ENCODE data around the gene SART1.
A peak's percentile ranks its signal among the peaks of the same experiment; 100 is the strongest.
"Not testable (repeated sequence)": the region's sequence is repeated elsewhere in the genome, so short reads cannot be mapped to it uniquely, and the experiment has no call there.

The SART1 gene

DNA sequence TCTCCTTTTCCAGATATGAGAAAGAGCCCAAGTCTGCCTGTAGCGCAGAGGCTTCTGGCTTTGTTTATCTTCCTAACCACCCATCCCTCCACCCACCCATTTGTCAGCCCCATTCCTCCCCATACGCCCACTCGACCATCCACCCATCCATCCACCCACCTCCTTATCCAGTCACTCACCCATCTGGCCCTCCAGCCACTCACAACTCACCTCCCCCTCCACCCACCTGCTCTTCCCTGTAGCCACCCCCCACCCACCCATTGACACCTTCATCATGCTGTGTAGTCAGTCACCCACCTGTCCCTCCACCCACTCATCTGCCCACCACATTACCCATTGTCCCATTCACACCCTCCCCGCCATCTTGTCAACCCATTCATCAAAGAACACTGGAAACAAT is 55.8 kb downstream of the SART1 start:
- DNase-seq (ENCODE audit: low read depth in 2 of 2): peak in 1 of 2 donors; percentile 44

DNA sequence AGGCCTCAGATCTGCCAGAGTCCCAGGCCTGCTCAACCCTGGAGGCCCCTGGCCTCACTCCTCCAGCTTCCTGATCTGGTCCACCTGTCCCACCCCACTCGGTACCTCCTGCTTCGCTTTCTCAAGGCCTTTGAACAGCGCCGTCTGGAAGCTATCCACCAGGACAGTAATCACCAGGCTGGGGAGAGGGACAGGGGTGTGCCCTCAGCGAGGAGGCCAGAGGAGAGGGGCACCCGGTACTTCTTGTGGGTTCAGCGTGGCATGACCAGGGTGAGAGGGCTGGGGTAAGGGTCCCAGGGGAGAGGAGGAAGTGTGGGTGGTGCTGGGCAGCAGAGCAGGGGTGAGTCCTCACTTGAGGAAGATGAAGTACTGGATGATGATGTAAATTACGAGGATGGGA is 58.7 kb downstream of the SART1 start:
- no peak for DNase-seq (ENCODE audit: low read depth in 2 of 2)

DNA sequence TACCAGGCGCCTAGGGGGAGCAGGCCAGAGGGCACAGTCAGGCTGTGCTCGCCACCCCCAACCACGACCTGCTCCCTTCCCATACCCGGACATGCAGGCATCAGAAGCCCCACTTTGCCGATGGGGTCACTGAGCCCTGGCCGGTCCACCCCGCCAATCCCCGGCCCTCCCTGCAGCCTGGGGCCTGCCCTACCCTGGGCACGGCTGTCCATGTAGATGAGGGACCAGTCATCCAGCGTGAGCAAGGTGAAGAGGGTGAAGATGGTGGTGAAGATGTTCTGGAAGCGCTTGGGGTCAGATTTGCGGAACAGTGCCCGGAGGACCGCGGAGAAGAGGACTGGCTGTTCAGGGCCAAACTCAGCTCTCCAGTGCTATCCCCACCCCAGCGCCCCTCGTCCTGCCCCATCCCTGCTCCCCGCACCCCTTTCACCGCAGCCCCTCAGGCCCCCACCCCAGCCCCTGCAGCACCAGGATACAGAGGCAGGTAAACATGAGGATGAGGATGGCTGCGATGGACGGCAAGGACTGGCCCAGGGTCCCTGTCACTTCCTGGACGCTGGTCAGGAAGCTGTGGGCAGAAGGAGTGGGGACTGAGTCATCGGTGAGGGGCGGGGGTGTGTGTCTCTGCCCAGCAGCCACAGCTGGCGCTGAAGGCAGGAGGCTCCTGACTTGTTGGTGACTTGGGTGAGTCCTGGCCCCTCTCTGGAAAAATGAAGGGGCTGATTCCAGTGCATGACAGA is 59.3 kb downstream of the SART1 start:
- DNase-seq (ENCODE audit: low read depth in 2 of 2): no peak

DNA sequence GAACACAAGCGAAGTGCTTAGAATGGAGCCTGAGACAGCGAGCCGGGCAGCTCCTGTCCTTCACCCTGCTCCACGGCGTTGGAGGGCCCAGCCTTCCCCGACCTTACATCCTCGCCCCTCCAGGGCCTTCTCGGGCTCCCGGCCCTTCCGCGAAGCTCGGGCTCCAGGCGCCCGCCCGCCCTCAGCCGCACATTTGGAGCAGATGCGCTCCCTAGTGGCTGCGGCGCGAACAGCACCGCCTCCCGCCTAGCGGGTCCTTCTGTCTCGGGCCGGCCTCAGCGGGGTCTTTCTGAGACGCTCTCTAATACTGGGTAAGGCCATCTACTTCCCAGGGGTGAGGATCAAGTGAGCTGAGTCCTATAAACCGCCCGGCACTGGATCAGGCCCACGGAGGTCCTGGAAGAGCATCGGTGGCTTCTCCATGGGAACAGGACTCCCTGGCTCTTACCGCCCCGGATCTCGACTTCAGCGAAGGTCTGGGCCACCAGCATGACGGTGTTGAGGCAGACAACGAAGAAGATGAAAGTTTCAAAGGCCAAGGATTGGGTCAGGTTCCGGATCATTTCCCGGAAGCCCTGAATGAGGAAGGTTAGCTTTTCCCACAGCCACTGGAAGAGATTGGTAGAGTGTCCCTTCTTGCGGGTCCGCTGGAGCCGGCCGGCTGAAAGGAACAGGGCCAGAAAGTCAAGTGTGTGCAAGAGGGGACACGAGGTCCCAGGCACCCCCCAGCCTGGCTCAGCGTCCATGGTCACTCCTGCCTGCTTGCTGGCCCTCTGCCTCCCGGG is 61.1 kb downstream of the SART1 start:
- DNase-seq (ENCODE audit: low read depth in 2 of 2): peak; percentile 28 to 51

DNA sequence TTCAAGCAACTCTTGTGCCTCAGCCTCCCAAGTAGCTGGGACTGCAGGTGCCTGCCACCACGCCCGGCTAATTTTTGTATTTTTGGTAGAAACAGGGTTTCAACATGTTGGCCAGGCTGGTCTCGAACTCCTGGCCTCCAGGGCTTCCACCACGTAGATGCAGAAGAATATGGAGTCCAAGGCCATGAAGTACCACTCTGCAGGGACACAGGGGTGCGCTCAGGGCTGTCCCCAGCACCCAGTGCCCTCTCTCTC is 61.6 kb downstream of the SART1 start:
- DNase-seq (ENCODE audit: low read depth in 2 of 2): not testable (repeated sequence)

DNA sequence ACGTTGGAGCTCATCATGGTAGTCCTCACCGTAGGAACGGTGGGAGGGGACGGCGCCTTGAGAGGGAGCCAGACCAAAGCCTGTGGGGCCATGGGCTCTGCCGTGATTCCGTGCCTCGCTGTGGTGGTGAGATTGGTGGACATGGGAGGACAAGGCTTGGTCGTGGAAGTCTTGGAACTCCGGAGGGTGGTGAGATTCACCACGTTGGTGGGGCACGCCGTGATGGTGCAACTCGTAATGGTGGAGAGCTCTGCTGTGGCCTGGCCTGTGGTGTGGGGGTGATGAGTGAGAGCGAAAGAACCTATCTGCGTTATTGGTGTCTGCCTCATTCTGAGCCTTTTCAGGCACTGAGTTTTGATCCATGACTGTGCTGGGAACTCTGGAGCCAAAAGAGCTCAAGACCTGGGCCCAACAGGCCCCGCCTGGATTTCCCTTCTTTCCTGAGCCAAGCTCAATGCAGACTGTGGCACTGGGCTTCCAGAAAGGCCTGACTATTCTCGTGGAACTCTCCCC is 64.5 kb downstream of the SART1 start, which contains the start of gene CATSPER1:
Gene CATSPER1 (minus strand): TSS at position 463 of the 513 bp plus-strand sequence. CDS start 100 bp downstream, at position 363.
- DNase-seq (ENCODE audit: low read depth in 2 of 2): no peak
